ENCODE results near the gene PAQR8.

Gene PAQR8

DNA sequence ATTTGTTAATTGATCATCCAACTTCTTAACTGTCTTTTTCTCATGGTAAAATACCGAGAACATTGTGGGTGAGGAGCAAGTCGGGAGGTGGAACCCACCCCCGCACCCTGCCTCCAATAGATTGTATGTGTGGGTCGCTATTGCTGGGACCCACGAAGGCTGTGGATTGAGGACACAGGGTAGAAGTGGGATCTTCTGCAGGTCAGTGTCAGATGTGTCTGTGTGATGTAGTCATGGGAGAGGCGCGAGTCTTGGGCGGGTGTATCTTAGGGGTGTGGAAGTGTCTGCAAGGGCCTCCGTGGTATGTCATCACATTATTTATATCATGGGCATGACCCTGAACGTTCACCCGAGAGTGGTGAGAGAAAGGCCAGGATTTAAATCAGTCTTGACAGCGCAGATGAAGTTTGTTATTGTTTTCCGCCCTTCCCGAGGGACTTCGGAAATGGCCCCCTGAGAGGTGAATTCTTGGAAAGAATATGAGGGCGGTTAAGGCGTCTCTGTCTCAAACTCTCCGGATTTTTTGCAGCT, 472 bp upstream of the PAQR8 start:
- TF ChIP-seq, protein P1, sequence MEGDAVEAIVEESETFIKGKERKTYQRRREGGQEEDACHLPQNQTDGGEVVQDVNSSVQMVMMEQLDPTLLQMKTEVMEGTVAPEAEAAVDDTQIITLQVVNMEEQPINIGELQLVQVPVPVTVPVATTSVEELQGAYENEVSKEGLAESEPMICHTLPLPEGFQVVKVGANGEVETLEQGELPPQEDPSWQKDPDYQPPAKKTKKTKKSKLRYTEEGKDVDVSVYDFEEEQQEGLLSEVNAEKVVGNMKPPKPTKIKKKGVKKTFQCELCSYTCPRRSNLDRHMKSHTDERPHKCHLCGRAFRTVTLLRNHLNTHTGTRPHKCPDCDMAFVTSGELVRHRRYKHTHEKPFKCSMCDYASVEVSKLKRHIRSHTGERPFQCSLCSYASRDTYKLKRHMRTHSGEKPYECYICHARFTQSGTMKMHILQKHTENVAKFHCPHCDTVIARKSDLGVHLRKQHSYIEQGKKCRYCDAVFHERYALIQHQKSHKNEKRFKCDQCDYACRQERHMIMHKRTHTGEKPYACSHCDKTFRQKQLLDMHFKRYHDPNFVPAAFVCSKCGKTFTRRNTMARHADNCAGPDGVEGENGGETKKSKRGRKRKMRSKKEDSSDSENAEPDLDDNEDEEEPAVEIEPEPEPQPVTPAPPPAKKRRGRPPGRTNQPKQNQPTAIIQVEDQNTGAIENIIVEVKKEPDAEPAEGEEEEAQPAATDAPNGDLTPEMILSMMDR (conservative IDR thresholded peaks at IDR 0.05), result no peak
- TF ChIP-seq ZFX (IDR thresholded peaks at IDR 0.05), result no peak
- H3K27ac ChIP-seq, result peak overlapping the region; percentile 20; the same call in 1 of the 2 replicates

- H3K27ac ChIP-seq, result peak overlapping the region; percentile 20; the same call in 1 of the 2 replicates
- no peak for TF ChIP-seq ZFX (IDR thresholded peaks at IDR 0.05)
- TF ChIP-seq, protein P1 (conservative IDR thresholded peaks at IDR 0.05), result no peak
These were observed 684 bp downstream of the PAQR8 start for GRCh38 chr6:52362443-52363227.

DNA sequence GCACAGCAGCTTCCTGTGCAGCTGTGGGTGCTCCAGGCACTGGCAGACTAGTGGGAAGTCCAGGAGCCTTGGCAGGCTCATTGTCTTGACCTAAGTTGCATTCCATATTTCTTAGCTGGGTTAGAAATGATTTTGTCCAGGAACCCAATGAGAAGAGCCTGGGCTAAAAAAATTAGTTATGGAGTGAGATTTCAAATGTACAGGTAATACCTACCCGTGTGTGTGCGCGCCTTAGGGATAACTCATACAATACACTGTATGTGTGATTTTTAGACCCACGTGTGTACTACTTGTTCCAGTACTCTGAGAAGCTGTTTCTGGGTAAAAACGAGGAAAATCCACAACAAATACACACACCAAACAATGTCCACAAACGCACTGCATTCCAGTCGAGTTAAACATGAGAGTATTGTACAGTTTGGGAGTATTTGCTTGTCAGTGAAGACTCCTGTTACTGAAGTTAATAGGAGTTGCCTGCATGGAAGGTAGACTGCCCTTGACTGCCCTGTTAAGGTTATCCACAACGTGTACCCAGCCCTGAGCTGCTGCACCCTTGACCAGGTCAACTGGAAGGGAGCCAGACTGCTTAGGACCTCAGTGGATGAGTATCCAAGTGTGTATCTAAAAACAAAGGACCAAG, 1.4 kb downstream of the PAQR8 start:
- H3K27ac ChIP-seq, result no peak overlapping the region
- TF ChIP-seq, protein P1 (conservative IDR thresholded peaks at IDR 0.05), result no peak
- no peak for TF ChIP-seq ZFX (IDR thresholded peaks at IDR 0.05)

DNA sequence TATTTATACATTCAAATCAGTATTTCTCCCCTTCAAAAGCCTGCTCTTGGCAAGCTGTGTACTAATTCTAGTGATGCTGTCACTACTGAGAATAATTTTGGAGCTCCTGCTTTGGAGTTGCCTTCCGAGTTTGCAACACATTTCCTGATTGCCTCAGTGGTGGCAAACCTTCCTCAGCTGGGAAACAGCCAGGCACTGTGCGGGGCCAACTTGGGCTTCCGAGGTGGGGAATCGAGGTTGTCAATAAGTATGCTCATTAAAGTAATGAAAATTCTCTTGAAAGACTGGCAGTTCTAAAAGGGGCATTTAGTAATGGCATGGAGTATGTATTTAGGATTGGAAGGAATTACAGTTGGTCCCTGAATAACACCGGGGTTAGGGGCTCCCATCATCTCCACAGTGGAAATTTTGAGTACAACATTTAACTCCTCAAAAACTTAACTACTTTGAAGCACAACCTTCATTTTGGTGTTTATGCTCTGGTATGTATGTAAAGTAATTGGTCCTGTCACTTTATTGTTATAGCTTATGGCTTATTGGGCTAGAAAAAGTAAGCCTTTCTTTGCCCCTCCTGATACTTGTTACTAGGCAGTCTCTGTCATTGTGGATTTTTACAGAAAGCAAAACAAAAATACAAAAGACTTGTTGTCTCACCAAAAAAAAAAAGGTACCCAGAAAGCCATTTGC, 2.7 kb downstream of the PAQR8 start:
- TF ChIP-seq ZFX (IDR thresholded peaks at IDR 0.05), result no peak
- TF ChIP-seq, protein P1 (conservative IDR thresholded peaks at IDR 0.05), result no peak
- H3K27ac ChIP-seq, result no peak overlapping the region

- TF ChIP-seq, protein P1 (conservative IDR thresholded peaks at IDR 0.05), result no peak
- TF ChIP-seq ZFX (IDR thresholded peaks at IDR 0.05), result no peak
- no peak overlapping the region for H3K27ac ChIP-seq
These were observed 3.4 kb downstream of the PAQR8 start for GRCh38 chr6:52365317-52365716.

GRCh38 chr6:52365866-52366540, 4.1 kb downstream of the PAQR8 start:
- no peak overlapping the region for H3K27ac ChIP-seq
- TF ChIP-seq, protein P1 (conservative IDR thresholded peaks at IDR 0.05), result no peak
- TF ChIP-seq ZFX (IDR thresholded peaks at IDR 0.05), result no peak

All from C4-2B (cell line).